H9 (cell line): ENCODE results near the gene ZCCHC8. TPM values are rescaled to one million over a fixed set of nuclear protein-coding genes. Genes with fewer than 3 reads are reported as not detected.

Experiments used
- DNase-seq: peaks from one replicate; pipeline ENCODE4 v3.0.0-alpha.2; 2017
- H2AFZ ChIP-seq: one replicate; pipeline ENCODE4 v1.6.1; 2013; ENCODE audit warnings: mild to moderate bottlenecking, low read length, control low read depth, moderate library complexity
- H2AK5ac ChIP-seq: 2 replicates; pipeline ENCODE4 v1.6.1; 2013; ENCODE audit warnings: low read length, control low read depth, mixed read lengths; ENCODE audit not compliant: insufficient read length
- H2BK120ac ChIP-seq: one replicate; pipeline ENCODE4 v1.6.1; 2013; ENCODE audit warnings: low read depth, mild to moderate bottlenecking, low read length, control low read depth, inconsistent platforms; ENCODE audit not compliant: poor library complexity, severe bottlenecking
- H2BK12ac ChIP-seq: 2 replicates; pipeline ENCODE4 v1.6.1; 2013; ENCODE audit warnings: low read length, control low read depth, mixed read lengths, low read depth; ENCODE audit not compliant: insufficient read length
- H2BK15ac ChIP-seq: 2 replicates; pipeline ENCODE4 v1.6.1; 2013; ENCODE audit warnings: low read depth, low read length, control low read depth
- H2BK20ac ChIP-seq: one replicate; pipeline ENCODE4 v1.6.1; 2013; ENCODE audit warnings: low read depth, mild to moderate bottlenecking, low read length, control low read depth, inconsistent platforms; ENCODE audit not compliant: poor library complexity, severe bottlenecking
- H2BK5ac ChIP-seq: 2 replicates; pipeline ENCODE4 v1.6.1; 2013; ENCODE audit warnings: low read length, control low read depth, mixed read lengths; ENCODE audit not compliant: insufficient read length
- H3K14ac ChIP-seq: 2 replicates; pipeline ENCODE4 v1.6.1; 2013; ENCODE audit warnings: low read length, control low read depth; ENCODE audit not compliant: insufficient read depth
- H3K18ac ChIP-seq: 2 replicates; pipeline ENCODE4 v1.6.1; 2013; ENCODE audit warnings: low read depth, mild to moderate bottlenecking, mixed read lengths, low read length, control low read depth; ENCODE audit not compliant: insufficient read length
- H3K23ac ChIP-seq: 2 replicates; pipeline ENCODE4 v1.6.1; 2013; ENCODE audit warnings: low read length, control low read depth, mixed read lengths, low read depth; ENCODE audit not compliant: insufficient read length
- H3K23me2 ChIP-seq: 2 replicates; pipeline ENCODE4 v1.6.1; 2013; ENCODE audit warnings: low read depth, mild to moderate bottlenecking, mixed read lengths, low read length, control low read depth; ENCODE audit not compliant: insufficient read length, poor library complexity, severe bottlenecking
- H3K27ac ChIP-seq: 2 replicates; pipeline ENCODE4 v1.5.1; 2013; ENCODE audit warnings: low read length, control low read depth, mixed read lengths, low read depth; ENCODE audit not compliant: insufficient read length
- H3K27me3 ChIP-seq: 2 replicates; pipeline ENCODE4 v1.6.1; 2013; ENCODE audit warnings: low read length, control low read depth, inconsistent platforms; ENCODE audit not compliant: insufficient read depth
- H3K4ac ChIP-seq: 2 replicates; pipeline ENCODE4 v1.6.1; 2013; ENCODE audit warnings: low read depth, mild to moderate bottlenecking, control low read depth, inconsistent platforms, low read length, moderate library complexity
- H3K4me1 ChIP-seq: 2 replicates; pipeline ENCODE4 v1.6.1; 2013; ENCODE audit warnings: low read length, control low read depth, inconsistent platforms; ENCODE audit not compliant: insufficient read depth
- H3K4me2 ChIP-seq: 2 replicates; pipeline ENCODE4 v1.6.1; 2013; ENCODE audit warnings: low read length, control low read depth, mixed read lengths; ENCODE audit not compliant: insufficient read length, insufficient read depth
- H3K56ac ChIP-seq: 2 replicates; pipeline ENCODE4 v1.6.1; 2013; ENCODE audit warnings: low read depth, mild to moderate bottlenecking, mixed read lengths, low read length, control low read depth; ENCODE audit not compliant: insufficient read length
- H3K79me1 ChIP-seq: 2 replicates; pipeline ENCODE4 v1.6.1; 2013; ENCODE audit warnings: low read depth, mild to moderate bottlenecking, moderate library complexity, low read length, control low read depth, inconsistent platforms; ENCODE audit not compliant: insufficient read depth, poor library complexity, severe bottlenecking
- H3K79me2 ChIP-seq: 2 replicates; pipeline ENCODE4 v1.6.1; 2013; ENCODE audit warnings: low read length, control low read depth, inconsistent platforms; ENCODE audit not compliant: insufficient read depth
- H3K9ac ChIP-seq: 2 replicates; pipeline ENCODE4 v1.6.1; 2013; ENCODE audit warnings: low read length, control low read depth, mixed read lengths; ENCODE audit not compliant: insufficient read length; ENCODE audit errors: extremely low read depth
- H3K9me3 ChIP-seq: one replicate; pipeline ENCODE4 v1.6.1; 2013; ENCODE audit warnings: low read depth, low read length, inconsistent platforms; ENCODE audit not compliant: control insufficient read depth
- H3T11ph ChIP-seq: one replicate; pipeline ENCODE4 v1.6.1; 2013; ENCODE audit warnings: mild to moderate bottlenecking, low read length, control low read depth, inconsistent platforms
- H4K20me1 ChIP-seq: one replicate; pipeline ENCODE4 v1.6.1; 2013; ENCODE audit not compliant: control insufficient read depth, insufficient read length, insufficient read depth
- H4K5ac ChIP-seq: 2 replicates; pipeline ENCODE4 v1.6.1; 2013; ENCODE audit warnings: low read depth, mild to moderate bottlenecking, mixed read lengths, low read length, control low read depth; ENCODE audit not compliant: insufficient read length
- H4K8ac ChIP-seq: replicated peaks from 2 replicates; pipeline ENCODE4 v1.6.1; 2013; ENCODE audit warnings: low read length, control low read depth, mixed read lengths, low read depth; ENCODE audit not compliant: insufficient read length
- H4K91ac ChIP-seq: 2 replicates; pipeline ENCODE4 v1.6.1; 2013; ENCODE audit warnings: low read depth, mild to moderate bottlenecking, moderate library complexity, mixed read lengths, low read length, control low read depth; ENCODE audit not compliant: insufficient read length
- H3K27ac Mint-ChIP-seq, 3 experiments: 2 replicates in 2 of 3; 3 replicates in 1 of 3; pipeline ENCODE4 v1.8.0; 2020 to 2021; ENCODE audit warnings: mixed read lengths in 3 of 3, mild to moderate bottlenecking in 1 of 3, moderate library complexity in 1 of 3
- H3K27me3 Mint-ChIP-seq: 2 replicates; pipeline ENCODE4 v1.8.0; 2021; ENCODE audit warnings: low read depth, mild to moderate bottlenecking, moderate library complexity, mixed read lengths
- H3K36me3 Mint-ChIP-seq, 3 experiments: 2 replicates in 2 of 3; 3 replicates in 1 of 3; pipeline ENCODE4 v1.8.0; 2020 to 2021; ENCODE audit warnings: low read depth in 3 of 3, mixed read lengths in 3 of 3; ENCODE audit not compliant: insufficient read depth in 1 of 3
- H3K4me1 Mint-ChIP-seq, 2 experiments: 2 replicates each; pipeline ENCODE4 v1.8.0; 2020; ENCODE audit warnings: mixed read lengths in 2 of 2
- H3K4me3 Mint-ChIP-seq, 2 experiments: 2 replicates in 1 of 2; 3 replicates in 1 of 2; pipeline ENCODE4 v1.8.0; 2020 to 2021; ENCODE audit warnings: mild to moderate bottlenecking in 2 of 2, mixed read lengths in 2 of 2, moderate library complexity in 1 of 2
- H3K9me3 Mint-ChIP-seq, 2 experiments: 2 replicates in 1 of 2; 3 replicates in 1 of 2; pipeline ENCODE4 v1.8.0; 2020; ENCODE audit warnings: mild to moderate bottlenecking in 2 of 2, mixed read lengths in 2 of 2, moderate library complexity in 1 of 2
- WGBS: extraction: QIAGEN DNeasy Blood & Tissue Kit; methylation state at CpG from one replicate; pipeline ENCODE4 v1.1.7; 2013; ENCODE audit warnings: missing lambda C conversion rate, low lambda C conversion rate, mixed read lengths; ENCODE audit not compliant: insufficient read length; ENCODE audit errors: extremely low coverage; 5-methylcytosine and 5-hydroxymethylcytosine counted together
- total RNA-seq: library from RNA; stranded (reverse); gene quantifications from 2 replicates; pipeline ENCODE4 v1.2.1, GENCODE V29; 2021
- TF ChIP-seq, protein P1 (sequence below): fragments of 200-600 bp; sonication (generic); conservative IDR thresholded peaks from 3 replicates; pipeline ENCODE4 v1.8.0; 2021; ENCODE audit warnings: antibody characterized with exemption, mild to moderate bottlenecking

Gene ZCCHC8
- total RNA-seq, 1 experiment from 2014 or later = 37.3 TPM

DNA sequence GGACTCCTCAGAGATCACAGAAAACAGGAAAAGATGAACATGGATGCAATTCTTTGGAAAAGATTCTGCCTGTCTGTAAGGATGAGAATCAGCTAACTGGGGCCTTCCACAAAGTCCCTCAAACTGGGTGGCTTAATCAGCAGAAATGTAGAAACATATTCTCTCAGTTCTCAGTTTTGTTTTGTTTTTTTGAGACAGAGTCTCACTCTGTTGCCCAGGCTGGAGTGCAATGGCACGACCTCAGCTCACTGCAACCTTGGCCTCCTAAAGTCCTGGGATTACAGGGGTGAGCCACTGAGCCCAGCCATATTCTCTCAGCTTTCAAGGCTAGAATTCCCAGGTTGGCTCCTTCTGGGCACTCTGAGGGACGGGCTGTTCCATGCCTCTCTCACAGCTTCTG, 40.1 kb downstream of the ZCCHC8 start:
- Histone ChIP-seq H2AK5ac (no peak overlapping the region), H3K4ac (no peak overlapping the region), H2AFZ (no peak overlapping the region), H3K4me2 (no peak overlapping the region), H3K18ac (no peak overlapping the region), H2BK120ac (no peak overlapping the region), H3K9ac (no peak overlapping the region), H3K27ac (no peak overlapping the region), H3K23me2 (no peaks in the 10 kb centered on the region), H2BK5ac (no peak overlapping the region), H3K56ac (no peak overlapping the region), H3K9me3 (no peaks in the 10 kb centered on the region), H3K23ac (no peak overlapping the region), H2BK20ac (no peak overlapping the region), H3K79me1 (no peaks in the 10 kb centered on the region), H4K5ac (no peak overlapping the region), H4K91ac (no peak overlapping the region), H3K4me1 (no peaks in the 10 kb centered on the region), H2BK15ac (no peak overlapping the region), H3K27me3 (no peaks in the 10 kb centered on the region), H3T11ph (no peak overlapping the region), H4K8ac (no peak overlapping the region), H2BK12ac (no peak overlapping the region), H3K14ac (no peak overlapping the region), H4K20me1 (no peaks in the 10 kb centered on the region), H3K79me2 (no peaks in the 10 kb centered on the region)
- Mint-ChIP-seq H3K27ac (no peak overlapping the region), H3K36me3 (no peaks in the 10 kb centered on the region), H3K4me3 (no peak overlapping the region), H3K9me3 (no peaks in the 10 kb centered on the region), H3K27me3 (no peaks in the 10 kb centered on the region; the same call in 1 of the 2 replicates), H3K4me1 (no peaks in the 10 kb centered on the region)
- no peak for DNase-seq
- WGBS = no CpG with 5 or more reads among the region's 2 CpGs
- TF ChIP-seq, protein P1, sequence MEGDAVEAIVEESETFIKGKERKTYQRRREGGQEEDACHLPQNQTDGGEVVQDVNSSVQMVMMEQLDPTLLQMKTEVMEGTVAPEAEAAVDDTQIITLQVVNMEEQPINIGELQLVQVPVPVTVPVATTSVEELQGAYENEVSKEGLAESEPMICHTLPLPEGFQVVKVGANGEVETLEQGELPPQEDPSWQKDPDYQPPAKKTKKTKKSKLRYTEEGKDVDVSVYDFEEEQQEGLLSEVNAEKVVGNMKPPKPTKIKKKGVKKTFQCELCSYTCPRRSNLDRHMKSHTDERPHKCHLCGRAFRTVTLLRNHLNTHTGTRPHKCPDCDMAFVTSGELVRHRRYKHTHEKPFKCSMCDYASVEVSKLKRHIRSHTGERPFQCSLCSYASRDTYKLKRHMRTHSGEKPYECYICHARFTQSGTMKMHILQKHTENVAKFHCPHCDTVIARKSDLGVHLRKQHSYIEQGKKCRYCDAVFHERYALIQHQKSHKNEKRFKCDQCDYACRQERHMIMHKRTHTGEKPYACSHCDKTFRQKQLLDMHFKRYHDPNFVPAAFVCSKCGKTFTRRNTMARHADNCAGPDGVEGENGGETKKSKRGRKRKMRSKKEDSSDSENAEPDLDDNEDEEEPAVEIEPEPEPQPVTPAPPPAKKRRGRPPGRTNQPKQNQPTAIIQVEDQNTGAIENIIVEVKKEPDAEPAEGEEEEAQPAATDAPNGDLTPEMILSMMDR = no peak
